ENCODE results near the gene EIF5A2.
A peak's percentile ranks its signal among the peaks of the same experiment; 100 is the strongest.
"Not testable (repeated sequence)": the region's sequence is repeated elsewhere in the genome, so short reads cannot be mapped to it uniquely, and the experiment has no call there.

EIF5A2 gene

GRCh38 chr3:170908235-170909116 lies at the start of gene EIF5A2:
Gene EIF5A2, minus strand, starts transcription at chr3:170908637. Its CDS starts 831 bp downstream, at chr3:170907806.
- peak; percentile 91 for DNase-seq

- no peak for DNase-seq
Measured at GRCh38 chr3:170956647-170957046, 48.2 kb upstream of the EIF5A2 start.

- DNase-seq, result no peak
Measured at GRCh38 chr3:170953736-170954135, 45.3 kb upstream of the EIF5A2 start.

- no peak for DNase-seq
Measured at GRCh38 chr3:170953229-170953628, 44.8 kb upstream of the EIF5A2 start.

- no peak for DNase-seq
Measured at GRCh38 chr3:170949211-170949610, 40.8 kb upstream of the EIF5A2 start.

- DNase-seq, result no peak
Measured at GRCh38 chr3:170947018-170947769, 38.8 kb upstream of the EIF5A2 start.

- no peak for DNase-seq
Measured at GRCh38 chr3:170942011-170942410, 33.6 kb upstream of the EIF5A2 start.

GRCh38 chr3:170941551-170941950 lies 33.1 kb upstream of the EIF5A2 start:
- no peak for DNase-seq

- not testable (repeated sequence) for DNase-seq
Measured at GRCh38 chr3:170933039-170933438, 24.6 kb upstream of the EIF5A2 start.

- DNase-seq, result not testable (repeated sequence)
Measured at GRCh38 chr3:170923553-170923952, 15.1 kb upstream of the EIF5A2 start.

- no peak for DNase-seq
Measured at GRCh38 chr3:170918715-170919114, 10.3 kb upstream of the EIF5A2 start.

GRCh38 chr3:170914690-170915089 lies 6.3 kb upstream of the EIF5A2 start:
- DNase-seq, result no peak

- no peak for DNase-seq
Measured at GRCh38 chr3:170914212-170914611, 5.8 kb upstream of the EIF5A2 start.

- DNase-seq, result no peak
Measured at GRCh38 chr3:170911051-170911450, 2.6 kb upstream of the EIF5A2 start.

- DNase-seq, result no peak
Measured at GRCh38 chr3:170910542-170910941, 2.1 kb upstream of the EIF5A2 start.

- DNase-seq, result no peak
Measured at GRCh38 chr3:170909129-170909903, 879 bp upstream of the EIF5A2 start.

GRCh38 chr3:170907637-170908234 lies 701 bp downstream of the EIF5A2 start:
- DNase-seq, result peak; percentile 10

- no peak for DNase-seq
Measured at GRCh38 chr3:170905862-170906261, 2.6 kb downstream of the EIF5A2 start.

GRCh38 chr3:170903123-170903522 lies 5.3 kb downstream of the EIF5A2 start:
- DNase-seq, result no peak

- no peak for DNase-seq
Measured at GRCh38 chr3:170899455-170899854, 9.0 kb downstream of the EIF5A2 start.

GRCh38 chr3:170897978-170898377 lies 10.5 kb downstream of the EIF5A2 start:
- no peak for DNase-seq

- DNase-seq, result not testable (repeated sequence)
Measured at GRCh38 chr3:170897199-170897598, 11.2 kb downstream of the EIF5A2 start.

GRCh38 chr3:170896781-170897180 lies 11.7 kb downstream of the EIF5A2 start:
- DNase-seq, result no peak
